Limb (tissue), 2 donors: ENCODE results near the gene CYP2A6.

Source experiments
- DNase-seq, 2 donors: peaks; one replicate each; pipeline ENCODE4 v3.0.0-alpha.2; 2016; ENCODE audit errors: extremely low spot score in 2 of 2

Gene CYP2A6

GRCh38 chr19:40803170-40803856 is 46.9 kb downstream of the CYP2A6 start:
- no peak for DNase-seq

- DNase-seq = no peak
Observed at GRCh38 chr19:40802300-40803169, 47.7 kb downstream of the CYP2A6 start.

- no peak for DNase-seq
Observed at GRCh38 chr19:40801426-40802299, 48.6 kb downstream of the CYP2A6 start.

GRCh38 chr19:40800997-40801377 is 49.3 kb downstream of the CYP2A6 start:
- no peak for DNase-seq

GRCh38 chr19:40800339-40800996 is 49.8 kb downstream of the CYP2A6 start:
- DNase-seq = no peak

- peak in 1 of 2 donors; percentile 68 for DNase-seq
Observed at GRCh38 chr19:40799558-40800338, 50.5 kb downstream of the CYP2A6 start.

GRCh38 chr19:40798683-40799557 is 51.3 kb downstream of the CYP2A6 start, which contains the start of gene EGLN2:
Gene EGLN2 (plus strand): TSS chr19:40799191. CDS start chr19:40800573, 1,382 bp downstream.
- DNase-seq = peak; percentile 99 to 100

GRCh38 chr19:40797963-40798682 is 52.1 kb downstream of the CYP2A6 start:
- no peak for DNase-seq

- no peak for DNase-seq
Observed at GRCh38 chr19:40797166-40797962, 52.9 kb downstream of the CYP2A6 start.
